ENCODE data around the gene C7. TPM values are rescaled to one million over a fixed set of nuclear protein-coding genes. Genes with fewer than 3 reads are reported as not detected.

The C7 gene
- total and polyA plus RNA-seq, 2 of the 13 experiments (the other 11 are each of a cell fraction or from before 2014, with no cell fraction given) = 1.7 to 3.5 TPM

DNA sequence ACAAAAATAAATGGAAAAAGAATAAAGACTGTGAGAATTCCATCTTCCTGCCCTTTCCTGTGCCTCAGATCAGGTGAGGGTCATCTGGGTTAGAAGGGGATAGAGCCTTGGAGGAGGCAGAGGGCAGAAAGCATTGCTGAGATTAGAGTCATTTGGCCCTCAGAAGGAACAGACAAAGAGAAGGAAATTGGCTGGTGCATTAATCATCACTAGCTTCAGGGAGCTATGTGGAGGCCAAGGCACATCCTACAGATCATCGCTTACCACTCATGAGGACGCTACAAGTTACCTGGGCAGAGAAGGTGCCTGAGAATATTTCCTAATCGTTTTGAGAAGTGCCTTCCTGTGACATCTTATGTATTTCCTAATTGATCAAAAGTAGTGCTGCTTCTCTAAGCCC is 74.5 kb downstream of the C7 start (continued):
- TF ChIP-seq, protein P1, sequence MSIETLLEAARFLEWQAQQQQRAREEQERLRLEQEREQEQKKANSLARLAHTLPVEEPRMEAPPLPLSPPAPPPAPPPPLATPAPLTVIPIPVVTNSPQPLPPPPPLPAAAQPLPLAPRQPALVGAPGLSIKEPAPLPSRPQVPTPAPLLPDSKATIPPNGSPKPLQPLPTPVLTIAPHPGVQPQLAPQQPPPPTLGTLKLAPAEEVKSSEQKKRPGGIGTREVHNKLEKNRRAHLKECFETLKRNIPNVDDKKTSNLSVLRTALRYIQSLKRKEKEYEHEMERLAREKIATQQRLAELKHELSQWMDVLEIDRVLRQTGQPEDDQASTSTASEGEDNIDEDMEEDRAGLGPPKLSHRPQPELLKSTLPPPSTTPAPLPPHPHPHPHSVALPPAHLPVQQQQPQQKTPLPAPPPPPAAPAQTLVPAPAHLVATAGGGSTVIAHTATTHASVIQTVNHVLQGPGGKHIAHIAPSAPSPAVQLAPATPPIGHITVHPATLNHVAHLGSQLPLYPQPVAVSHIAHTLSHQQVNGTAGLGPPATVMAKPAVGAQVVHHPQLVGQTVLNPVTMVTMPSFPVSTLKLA (IDR thresholded peaks at IDR 0.05) = no peak
- TF ChIP-seq ZSCAN29 (CRISPR knock-in tag; conservative IDR thresholded peaks at IDR 0.05) = no peak
- TF ChIP-seq, protein P2, sequence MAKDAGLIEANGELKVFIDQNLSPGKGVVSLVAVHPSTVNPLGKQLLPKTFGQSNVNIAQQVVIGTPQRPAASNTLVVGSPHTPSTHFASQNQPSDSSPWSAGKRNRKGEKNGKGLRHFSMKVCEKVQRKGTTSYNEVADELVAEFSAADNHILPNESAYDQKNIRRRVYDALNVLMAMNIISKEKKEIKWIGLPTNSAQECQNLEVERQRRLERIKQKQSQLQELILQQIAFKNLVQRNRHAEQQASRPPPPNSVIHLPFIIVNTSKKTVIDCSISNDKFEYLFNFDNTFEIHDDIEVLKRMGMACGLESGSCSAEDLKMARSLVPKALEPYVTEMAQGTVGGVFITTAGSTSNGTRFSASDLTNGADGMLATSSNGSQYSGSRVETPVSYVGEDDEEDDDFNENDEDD (CRISPR knock-in tag; IDR thresholded peaks at IDR 0.05; ENCODE audit: borderline replicate concordance) = no peak
- no peak for TF ChIP-seq CCDC6 (CRISPR knock-in tag; IDR thresholded peaks at IDR 0.05)
- TF ChIP-seq, protein P3, sequence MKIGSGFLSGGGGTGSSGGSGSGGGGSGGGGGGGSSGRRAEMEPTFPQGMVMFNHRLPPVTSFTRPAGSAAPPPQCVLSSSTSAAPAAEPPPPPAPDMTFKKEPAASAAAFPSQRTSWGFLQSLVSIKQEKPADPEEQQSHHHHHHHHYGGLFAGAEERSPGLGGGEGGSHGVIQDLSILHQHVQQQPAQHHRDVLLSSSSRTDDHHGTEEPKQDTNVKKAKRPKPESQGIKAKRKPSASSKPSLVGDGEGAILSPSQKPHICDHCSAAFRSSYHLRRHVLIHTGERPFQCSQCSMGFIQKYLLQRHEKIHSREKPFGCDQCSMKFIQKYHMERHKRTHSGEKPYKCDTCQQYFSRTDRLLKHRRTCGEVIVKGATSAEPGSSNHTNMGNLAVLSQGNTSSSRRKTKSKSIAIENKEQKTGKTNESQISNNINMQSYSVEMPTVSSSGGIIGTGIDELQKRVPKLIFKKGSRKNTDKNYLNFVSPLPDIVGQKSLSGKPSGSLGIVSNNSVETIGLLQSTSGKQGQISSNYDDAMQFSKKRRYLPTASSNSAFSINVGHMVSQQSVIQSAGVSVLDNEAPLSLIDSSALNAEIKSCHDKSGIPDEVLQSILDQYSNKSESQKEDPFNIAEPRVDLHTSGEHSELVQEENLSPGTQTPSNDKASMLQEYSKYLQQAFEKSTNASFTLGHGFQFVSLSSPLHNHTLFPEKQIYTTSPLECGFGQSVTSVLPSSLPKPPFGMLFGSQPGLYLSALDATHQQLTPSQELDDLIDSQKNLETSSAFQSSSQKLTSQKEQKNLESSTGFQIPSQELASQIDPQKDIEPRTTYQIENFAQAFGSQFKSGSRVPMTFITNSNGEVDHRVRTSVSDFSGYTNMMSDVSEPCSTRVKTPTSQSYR (CRISPR knock-in tag; IDR thresholded peaks at IDR 0.05; ENCODE audit: borderline replicate concordance) = no peak
- TF ChIP-seq, protein P4, sequence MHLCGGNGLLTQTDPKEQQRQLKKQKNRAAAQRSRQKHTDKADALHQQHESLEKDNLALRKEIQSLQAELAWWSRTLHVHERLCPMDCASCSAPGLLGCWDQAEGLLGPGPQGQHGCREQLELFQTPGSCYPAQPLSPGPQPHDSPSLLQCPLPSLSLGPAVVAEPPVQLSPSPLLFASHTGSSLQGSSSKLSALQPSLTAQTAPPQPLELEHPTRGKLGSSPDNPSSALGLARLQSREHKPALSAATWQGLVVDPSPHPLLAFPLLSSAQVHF (CRISPR knock-in tag; IDR thresholded peaks at IDR 0.05) = no peak
- no peak for TF ChIP-seq KLF11 (CRISPR knock-in tag; IDR thresholded peaks at IDR 0.05)
- no peak for TF ChIP-seq HCFC1 (IDR thresholded peaks at IDR 0.05; ENCODE audit: low read depth, low read length)
- no peak for TF ChIP-seq SYNCRIP (IDR thresholded peaks at IDR 0.05; ENCODE audit: insufficient read depth, low read depth, low read length)
